CD4-positive, alpha-beta T cell treated with Interferon gamma for 1 hour (primary cell): ENCODE measurements around the gene SLC39A2.
"Not testable (repeated sequence)": the region's sequence is repeated elsewhere in the genome, so short reads cannot be mapped to it uniquely, and the experiment has no call there.

ENCODE experiments used
- DNase-seq: peaks from one replicate; pipeline ENCODE4 v3.0.0-alpha.2; 2020

Gene SLC39A2

GRCh38 chr14:21026274-21026987 lies 27.3 kb downstream of the SLC39A2 start:
- DNase-seq = no peak

- no peak for DNase-seq
Observed at GRCh38 chr14:21026988-21027315, 27.9 kb downstream of the SLC39A2 start.

- no peak for DNase-seq
Observed at GRCh38 chr14:21029917-21030316, 30.8 kb downstream of the SLC39A2 start, which contains the start of gene TPPP2. Gene TPPP2 (plus strand): TSS chr14:21030217. CDS start chr14:21030582, 365 bp downstream.

GRCh38 chr14:21030531-21030930 lies 31.4 kb downstream of the SLC39A2 start:
- DNase-seq = no peak

GRCh38 chr14:21032326-21033132 lies 33.4 kb downstream of the SLC39A2 start:
- no peak for DNase-seq

- no peak for DNase-seq
Observed at GRCh38 chr14:21033133-21033698, 34.1 kb downstream of the SLC39A2 start.

- DNase-seq = no peak
Observed at GRCh38 chr14:21034707-21035106, 35.6 kb downstream of the SLC39A2 start, which contains the start of gene RNASE13. Gene RNASE13 (minus strand): TSS chr14:21034807. CDS start chr14:21034288, 519 bp downstream.

GRCh38 chr14:21036751-21037150 lies 37.7 kb downstream of the SLC39A2 start:
- no peak for DNase-seq

GRCh38 chr14:21037156-21037555 lies 38.1 kb downstream of the SLC39A2 start:
- no peak for DNase-seq

- no peak for DNase-seq
Observed at GRCh38 chr14:21038441-21039422, 39.6 kb downstream of the SLC39A2 start.

- DNase-seq = no peak
Observed at GRCh38 chr14:21039585-21040369, 40.7 kb downstream of the SLC39A2 start.

GRCh38 chr14:21040370-21040925 lies 41.4 kb downstream of the SLC39A2 start:
- no peak for DNase-seq

- not testable (repeated sequence) for DNase-seq
Observed at GRCh38 chr14:21040941-21041340, 41.8 kb downstream of the SLC39A2 start.

- DNase-seq = no peak
Observed at GRCh38 chr14:21041676-21042433, 42.8 kb downstream of the SLC39A2 start, which contains the start of gene RNASE7. Gene RNASE7 (plus strand): TSS chr14:21042362. CDS start chr14:21042993, 631 bp downstream.

- DNase-seq = no peak
Observed at GRCh38 chr14:21042918-21043317, 43.8 kb downstream of the SLC39A2 start.

- DNase-seq = no peak
Observed at GRCh38 chr14:21043387-21043973, 44.4 kb downstream of the SLC39A2 start.

GRCh38 chr14:21043974-21044618 lies 45.0 kb downstream of the SLC39A2 start:
- DNase-seq = no peak

GRCh38 chr14:21047378-21047781 lies 48.3 kb downstream of the SLC39A2 start:
- DNase-seq = no peak

GRCh38 chr14:21048638-21049037 lies 49.5 kb downstream of the SLC39A2 start:
- DNase-seq = no peak
